ENCODE data around the gene RNASEH2C. TPM values are rescaled to one million over a fixed set of nuclear protein-coding genes. Genes with fewer than 3 reads are reported as not detected.

RNASEH2C gene
- total and polyA plus RNA-seq, 2 of the 4 experiments (the other 2 are of a cell fraction), result 34.8 to 40.0 TPM

- CTCF ChIA-PET, result no interaction called here
- no peak overlapping the region for H2BK120ac ChIP-seq (ENCODE audit: low read depth, low read length)
- no peak overlapping the region for H2AK9ac ChIP-seq (replicated peaks; ENCODE audit: low read depth, low read length, poor library complexity)
- no peak overlapping the region for H4K5ac ChIP-seq (ENCODE audit: low read depth, low read length)
- H4K20me1 ChIP-seq (ENCODE audit: insufficient read depth, low read length), result no peaks in the 10 kb centered on the region
- BruUV-seq (replicated peaks), result no TSS peak
- H2BK5ac ChIP-seq (ENCODE audit: low read depth, low read length, poor library complexity, severe bottlenecking), result no peak overlapping the region
- no peaks in the 10 kb centered on the region for H3K79me1 ChIP-seq (ENCODE audit: low read depth in 1 of 2, low read length in 2 of 2)
- no peak overlapping the region for H3K18ac ChIP-seq (ENCODE audit: low read depth, low read length)
- no peak for ATAC-seq (ENCODE audit: low read depth)
- no peaks in the 10 kb centered on the region for H3K4me1 ChIP-seq (ENCODE audit: control insufficient read depth, insufficient read depth, low read length)
- H2BK15ac ChIP-seq (ENCODE audit: low read depth, low read length), result no peak overlapping the region
- H2AFZ ChIP-seq (replicated peaks; ENCODE audit: low read length, poor library complexity), result no peak overlapping the region
- no peak overlapping the region for H2AK5ac ChIP-seq (ENCODE audit: low read depth, low read length)
- H3K27me3 ChIP-seq (ENCODE audit: control insufficient read depth, insufficient read depth, low read length), result peaks cover 2% of the 10 kb centered on the region
- H3K9me1 ChIP-seq (ENCODE audit: insufficient read depth, low read length), result peaks cover 2% of the 10 kb centered on the region; the same call in 1 of the 2 replicates
- intact Hi-C loops (cut with micrococcal nuclease), result no loop called here
- no peak overlapping the region for H3K4me2 ChIP-seq (ENCODE audit: low read depth, low read length)
- H3K56ac ChIP-seq (ENCODE audit: extremely low read depth, insufficient read depth, low read length), result no peak overlapping the region
- H3K9me3 ChIP-seq (ENCODE audit: control insufficient read depth, insufficient read depth, low read length), result peaks cover 1% of the 10 kb centered on the region; the same call in 1 of the 2 replicates
- DNase-seq, result no peak
- in situ Hi-C loops (cut with MboI; ENCODE audit: low sequenced_read_pairs), result no loop called here
- H3K14ac ChIP-seq (replicated peaks; ENCODE audit: low read depth, low read length), result no peak overlapping the region
- no peak overlapping the region for H4K8ac ChIP-seq (ENCODE audit: low read depth in 2 of 2, low read length in 2 of 2)
- no peak for TF ChIP-seq POLR2A (IDR thresholded peaks at IDR 0.05; ENCODE audit: low read depth, low read length)
- TF ChIP-seq RCOR1 (IDR thresholded peaks at IDR 0.05; ENCODE audit: insufficient replicate concordance, low read length), result no peak
- TF ChIP-seq RFX5 (IDR thresholded peaks at IDR 0.05; ENCODE audit: low read depth, low read length), result no peak
- peak; percentile 33; the same call in 1 of the 2 replicates for TF ChIP-seq CTCF (conservative IDR thresholded peaks at IDR 0.05; ENCODE audit: low read depth, low read length)
- TF ChIP-seq SMC3 (IDR thresholded peaks at IDR 0.05; ENCODE audit: low read depth, low read length), result peak; percentile 9; the same call in 1 of the 2 replicates
- no peak overlapping the region for H3K4me3 ChIP-seq (ENCODE audit: insufficient read depth, low read depth, low read length)
- dilution Hi-C loops (cut with HindIII; ENCODE audit: low sequenced_read_pairs, unreplicated experiment), result no loop called here
- no peak overlapping the region for H3K27ac ChIP-seq (ENCODE audit: insufficient read depth, low read length)
- H3K4ac ChIP-seq (ENCODE audit: low read depth, low read length), result no peak overlapping the region
- no peaks in the 10 kb centered on the region for H3K36me3 ChIP-seq (ENCODE audit: control insufficient read depth, insufficient read depth, low read length)
- 76% methylated on average over 10 of the region's 18 CpGs; no CpG with 5 or more reads in 1 of the 2 experiments for WGBS, 2 experiments (ENCODE audit: extremely low coverage in 2 of 2, insufficient read length in 1 of 2)
- POLR2A ChIA-PET (ENCODE audit: unreplicated experiment), result interaction anchor here (0.7 kb wide), 1 partner anchor 341 kb away, joined by 5 read pairs; no protein-coding TSS in a partner anchor
- no peak overlapping the region for H3K9ac ChIP-seq (ENCODE audit: low read depth, low read length)
- H3K23ac ChIP-seq (ENCODE audit: low read depth, low read length), result no peak overlapping the region
- H2BK20ac ChIP-seq (ENCODE audit: low read depth, low read length), result no peak overlapping the region
- no peak overlapping the region for H4K91ac ChIP-seq (ENCODE audit: insufficient read depth, low read depth, low read length)
Observed at GRCh38 chr11:65744026-65744698, 23.6 kb upstream of the RNASEH2C start.

Data from IMR-90 (cell line).